Measurements from ENCODE around the gene SHROOM2.
"Not testable (repeated sequence)": the region's sequence is repeated elsewhere in the genome, so short reads cannot be mapped to it uniquely, and the experiment has no call there.

Gene SHROOM2, protein sequence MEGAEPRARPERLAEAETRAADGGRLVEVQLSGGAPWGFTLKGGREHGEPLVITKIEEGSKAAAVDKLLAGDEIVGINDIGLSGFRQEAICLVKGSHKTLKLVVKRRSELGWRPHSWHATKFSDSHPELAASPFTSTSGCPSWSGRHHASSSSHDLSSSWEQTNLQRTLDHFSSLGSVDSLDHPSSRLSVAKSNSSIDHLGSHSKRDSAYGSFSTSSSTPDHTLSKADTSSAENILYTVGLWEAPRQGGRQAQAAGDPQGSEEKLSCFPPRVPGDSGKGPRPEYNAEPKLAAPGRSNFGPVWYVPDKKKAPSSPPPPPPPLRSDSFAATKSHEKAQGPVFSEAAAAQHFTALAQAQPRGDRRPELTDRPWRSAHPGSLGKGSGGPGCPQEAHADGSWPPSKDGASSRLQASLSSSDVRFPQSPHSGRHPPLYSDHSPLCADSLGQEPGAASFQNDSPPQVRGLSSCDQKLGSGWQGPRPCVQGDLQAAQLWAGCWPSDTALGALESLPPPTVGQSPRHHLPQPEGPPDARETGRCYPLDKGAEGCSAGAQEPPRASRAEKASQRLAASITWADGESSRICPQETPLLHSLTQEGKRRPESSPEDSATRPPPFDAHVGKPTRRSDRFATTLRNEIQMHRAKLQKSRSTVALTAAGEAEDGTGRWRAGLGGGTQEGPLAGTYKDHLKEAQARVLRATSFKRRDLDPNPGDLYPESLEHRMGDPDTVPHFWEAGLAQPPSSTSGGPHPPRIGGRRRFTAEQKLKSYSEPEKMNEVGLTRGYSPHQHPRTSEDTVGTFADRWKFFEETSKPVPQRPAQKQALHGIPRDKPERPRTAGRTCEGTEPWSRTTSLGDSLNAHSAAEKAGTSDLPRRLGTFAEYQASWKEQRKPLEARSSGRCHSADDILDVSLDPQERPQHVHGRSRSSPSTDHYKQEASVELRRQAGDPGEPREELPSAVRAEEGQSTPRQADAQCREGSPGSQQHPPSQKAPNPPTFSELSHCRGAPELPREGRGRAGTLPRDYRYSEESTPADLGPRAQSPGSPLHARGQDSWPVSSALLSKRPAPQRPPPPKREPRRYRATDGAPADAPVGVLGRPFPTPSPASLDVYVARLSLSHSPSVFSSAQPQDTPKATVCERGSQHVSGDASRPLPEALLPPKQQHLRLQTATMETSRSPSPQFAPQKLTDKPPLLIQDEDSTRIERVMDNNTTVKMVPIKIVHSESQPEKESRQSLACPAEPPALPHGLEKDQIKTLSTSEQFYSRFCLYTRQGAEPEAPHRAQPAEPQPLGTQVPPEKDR (N-terminal part only)

DNA sequence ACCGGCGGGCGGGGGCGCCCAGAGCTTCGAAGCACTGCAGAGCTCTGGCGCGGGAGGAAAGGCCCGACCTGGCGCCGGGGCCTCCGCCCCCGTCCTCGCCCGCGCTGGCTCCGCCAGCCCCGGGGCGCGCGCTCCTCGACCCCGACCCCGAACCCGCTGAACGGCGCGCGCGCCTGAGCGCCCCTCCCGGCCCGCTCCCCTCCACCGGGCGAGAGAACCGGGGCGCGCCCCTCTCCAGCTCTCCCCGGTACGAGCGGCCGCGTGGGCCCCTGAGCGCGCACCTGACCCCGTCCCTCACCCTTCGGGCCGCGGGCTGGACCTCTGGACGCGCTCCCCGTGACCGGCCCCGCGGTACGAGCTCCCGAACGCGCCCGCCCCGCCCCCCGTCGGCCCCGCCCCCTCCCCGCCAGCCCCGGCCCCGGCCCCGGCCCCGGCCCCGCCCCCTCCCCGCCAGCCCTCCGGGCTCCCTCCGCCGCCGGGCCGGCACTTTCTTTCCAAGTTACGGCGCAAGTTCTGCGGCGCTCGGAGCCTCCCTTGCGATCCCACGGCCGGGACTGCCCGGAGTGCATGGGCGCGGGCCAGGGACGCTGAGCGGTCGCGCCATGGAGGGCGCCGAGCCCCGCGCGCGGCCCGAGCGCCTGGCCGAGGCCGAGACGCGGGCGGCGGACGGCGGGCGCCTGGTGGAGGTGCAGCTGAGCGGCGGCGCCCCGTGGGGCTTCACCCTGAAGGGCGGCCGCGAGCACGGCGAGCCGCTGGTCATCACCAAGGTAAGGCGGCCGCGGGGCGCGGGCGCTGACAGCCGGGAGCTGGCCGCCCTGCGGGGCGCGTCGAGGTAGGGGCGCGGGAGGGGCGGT, at the start of gene SHROOM2:
SHROOM2 (plus strand) TSS at position 486 of the 854 bp plus-strand sequence; CDS start at position 603, 117 bp downstream.
- DNase-seq: no peak

DNA sequence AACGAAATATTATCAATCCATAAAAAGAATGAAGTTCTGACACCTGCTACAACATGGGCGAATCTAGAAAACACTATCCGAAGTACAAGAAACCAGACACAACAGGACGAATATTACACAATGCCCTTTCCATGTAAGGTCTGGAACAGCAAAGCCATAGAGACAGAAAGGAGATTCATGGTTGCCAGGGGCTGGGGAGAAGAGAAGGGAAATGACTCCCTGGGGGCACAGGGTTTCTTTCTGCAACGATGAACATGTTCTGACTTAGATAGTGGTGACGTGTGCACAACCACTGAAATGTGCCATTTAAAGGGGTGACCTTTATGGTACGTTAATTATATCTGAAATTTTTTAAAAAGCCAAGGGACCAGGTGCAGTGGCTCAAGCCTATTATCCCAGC, 48.9 kb upstream of the SHROOM2 start:
- DNase-seq: no peak

DNA sequence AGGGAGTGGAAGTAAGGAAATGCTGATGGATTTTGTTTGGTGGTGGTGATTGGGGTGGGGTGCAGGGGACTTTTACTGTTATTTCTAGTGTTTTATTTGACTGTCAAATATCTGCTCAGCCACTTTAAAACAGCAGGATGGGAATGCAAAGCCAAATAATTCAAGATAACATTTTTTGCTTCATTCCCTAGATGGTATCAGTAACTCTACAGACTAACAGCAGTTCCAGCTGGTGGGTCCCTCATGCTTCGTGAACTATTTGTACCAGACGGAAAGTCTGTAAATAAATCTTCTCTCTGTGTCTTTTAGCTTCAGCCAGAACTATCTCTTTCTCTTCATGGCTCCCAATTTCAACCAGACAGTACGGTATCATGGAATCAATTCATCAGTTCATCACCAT, 48.1 kb upstream of the SHROOM2 start:
- no peak for DNase-seq

DNA sequence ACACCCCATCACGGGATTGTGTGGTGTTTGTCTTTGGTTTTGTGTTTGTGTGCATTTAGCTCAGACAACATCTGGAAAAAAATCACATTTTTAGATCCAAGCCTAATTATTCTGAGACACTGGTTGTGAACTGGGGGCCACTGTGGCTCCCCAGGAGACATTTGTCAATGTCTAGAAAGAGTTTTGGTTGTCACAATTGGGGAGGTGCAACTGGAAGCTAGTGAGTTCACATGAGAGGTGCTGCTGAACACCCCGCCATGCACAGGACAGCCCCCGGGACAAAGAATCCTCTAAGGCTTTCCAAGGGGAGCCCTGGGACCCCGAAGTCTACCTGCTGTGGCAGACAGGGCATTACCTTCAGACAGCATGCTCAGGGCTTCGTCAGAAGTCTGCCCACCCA, 47.1 kb upstream of the SHROOM2 start:
- DNase-seq: no peak

DNA sequence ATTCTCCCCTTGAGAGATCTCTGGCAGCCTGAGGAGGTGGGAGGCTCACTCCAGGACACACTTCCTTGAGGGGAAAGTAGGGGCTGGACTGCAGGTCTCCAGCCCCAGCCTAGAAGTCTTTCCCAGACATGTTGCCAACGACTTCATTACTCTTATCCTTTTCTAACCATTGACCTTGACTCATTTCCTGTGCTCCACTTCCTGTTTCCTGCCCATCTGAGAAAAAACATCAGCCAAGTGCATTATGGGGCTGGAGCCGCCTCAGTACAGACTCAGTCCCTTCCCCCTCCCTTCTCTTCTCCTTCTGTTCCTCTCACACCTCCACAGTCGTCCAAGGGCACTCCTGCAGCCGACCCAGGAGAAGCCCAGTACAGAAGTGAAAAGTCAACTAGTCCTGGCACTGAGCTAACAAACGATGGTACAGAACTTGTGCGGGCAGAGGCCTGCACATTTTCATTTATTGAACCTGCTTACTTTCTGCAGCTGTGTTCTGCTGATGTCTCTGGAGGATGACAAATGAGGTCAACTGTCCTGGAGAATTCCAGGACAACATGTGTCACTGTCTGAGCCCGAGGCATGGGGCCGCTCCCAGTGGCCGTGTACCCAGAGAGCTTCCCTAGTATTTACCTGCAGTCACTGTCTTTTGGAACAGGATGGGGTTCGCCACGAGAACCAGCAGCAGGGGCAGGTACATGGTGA, 40.7 kb upstream of the SHROOM2 start:
- no peak for DNase-seq

DNA sequence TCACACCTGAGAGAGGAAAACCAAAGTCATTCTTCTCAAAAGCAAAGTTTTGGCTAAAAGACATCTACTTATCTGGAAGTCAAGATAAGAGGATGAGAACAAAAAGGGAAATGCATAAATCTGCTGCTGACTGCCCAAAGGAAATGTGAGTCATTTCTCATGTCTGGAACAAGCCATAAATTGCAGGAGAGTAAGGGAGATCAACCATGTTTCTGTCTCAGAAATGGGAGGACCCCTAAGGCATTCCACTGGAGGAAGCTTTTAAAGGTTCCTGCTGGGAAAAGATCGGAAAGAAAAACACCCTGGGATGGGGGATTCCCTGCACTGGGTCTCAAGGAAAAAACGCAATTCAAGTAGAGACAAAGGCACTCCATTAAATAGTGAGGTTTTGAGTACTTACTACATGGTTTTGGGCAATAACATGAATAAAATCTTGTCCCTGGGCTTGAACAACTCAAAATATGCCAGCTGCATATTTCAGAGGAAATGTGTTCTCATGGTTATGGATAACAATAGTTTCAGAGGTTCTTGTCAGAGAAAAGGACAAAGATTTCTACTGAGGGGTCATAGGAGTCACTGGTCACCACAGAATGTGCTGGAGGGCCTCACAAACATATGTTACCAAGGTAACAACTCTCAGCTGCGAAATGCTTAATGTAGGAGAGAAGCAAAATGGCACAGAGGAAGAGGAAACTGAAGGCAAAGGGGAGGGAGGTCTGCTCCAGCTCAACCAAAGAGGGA, 39.9 kb upstream of the SHROOM2 start:
- DNase-seq: no peak

DNA sequence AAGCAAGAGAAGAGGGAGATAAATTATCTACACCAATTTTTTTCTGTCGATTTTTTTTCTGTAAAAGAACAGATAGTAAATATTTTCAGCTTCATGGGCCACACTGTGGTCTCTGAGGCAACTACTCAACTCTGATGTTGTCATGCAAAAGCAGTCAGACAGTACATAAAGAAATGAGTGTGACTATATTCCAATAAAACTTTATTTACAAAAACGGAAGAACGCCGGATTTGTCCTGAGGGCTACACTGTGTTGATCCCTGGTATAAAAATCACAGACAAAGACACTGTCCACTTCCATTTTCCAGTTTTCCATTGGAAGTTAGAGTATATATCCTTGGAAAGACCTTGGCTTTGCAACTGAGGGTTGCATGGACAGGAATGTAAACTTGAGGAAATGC, 38.6 kb upstream of the SHROOM2 start:
- no peak for DNase-seq

DNA sequence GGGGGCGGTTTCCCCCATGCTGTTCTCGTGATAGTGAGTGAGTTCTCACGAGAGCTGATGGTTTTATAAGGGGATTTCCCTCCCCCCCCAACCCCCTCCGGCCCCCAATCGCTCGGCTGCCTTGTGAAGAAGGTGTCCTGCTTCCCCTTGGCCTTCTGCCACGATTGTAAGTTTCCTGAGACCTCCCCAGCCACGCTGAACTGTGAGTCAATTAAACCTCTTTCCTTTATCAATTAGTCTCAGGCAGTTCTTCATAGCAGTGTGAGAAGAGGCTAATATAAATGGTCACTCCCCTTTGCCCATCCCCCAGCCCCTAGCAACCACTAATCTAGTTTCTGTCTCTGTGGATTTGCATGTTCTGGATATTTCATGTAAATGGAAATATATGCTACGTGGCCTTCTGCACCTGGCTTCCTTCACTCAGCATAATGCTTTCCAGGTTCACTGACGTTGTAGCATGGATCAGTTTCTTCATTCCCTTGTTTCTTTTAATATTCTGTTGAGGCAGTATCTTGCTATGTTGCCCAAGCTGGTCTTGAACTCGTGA, 37.0 kb upstream of the SHROOM2 start:
- no peak for DNase-seq

DNA sequence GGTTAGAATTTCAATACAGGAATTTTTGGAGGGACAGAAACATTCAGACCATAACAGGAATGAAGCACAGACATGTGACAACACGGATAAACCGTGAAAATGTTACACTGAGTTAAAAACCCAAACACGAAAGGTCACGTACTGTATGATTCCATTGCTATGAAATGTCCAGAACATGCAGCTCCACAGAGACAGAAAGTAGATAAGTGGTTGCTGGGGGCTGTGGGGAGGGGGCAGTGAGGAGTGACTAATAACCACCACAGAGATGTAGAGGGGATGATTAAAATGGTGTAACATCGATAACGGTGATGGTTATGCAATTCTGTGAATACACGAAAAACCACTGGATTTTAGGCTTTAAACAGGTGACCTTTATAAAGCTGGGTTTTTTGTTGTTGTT, 28.9 kb upstream of the SHROOM2 start:
- DNase-seq: no peak

DNA sequence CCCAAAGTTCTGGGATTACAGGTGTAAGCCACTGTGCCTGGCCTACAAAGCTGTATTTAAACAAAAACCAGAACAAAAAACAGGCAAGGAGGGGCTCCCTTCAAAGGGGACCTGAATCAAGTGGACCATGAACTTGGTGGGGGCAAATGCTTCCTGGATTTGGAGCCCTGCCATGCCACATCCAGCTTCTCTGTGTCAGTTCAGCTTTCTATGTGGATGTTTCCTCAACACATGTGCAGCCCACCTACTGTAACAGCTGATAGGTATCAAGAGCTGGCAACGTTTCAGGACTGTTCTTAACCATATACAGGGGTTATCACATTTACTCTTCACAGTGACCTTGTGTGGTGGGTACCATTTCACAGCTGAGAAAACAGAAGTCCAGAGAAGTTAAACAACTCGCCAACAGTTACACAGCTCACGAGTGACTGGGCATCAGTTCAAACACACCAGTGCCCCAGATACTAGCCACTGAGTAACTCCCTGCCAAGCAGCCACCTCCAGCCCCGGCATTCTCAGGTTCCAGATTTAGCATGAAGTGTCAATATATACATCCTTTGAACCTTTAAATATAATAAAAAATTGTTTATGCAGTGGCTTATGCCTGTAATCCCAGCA, 28.1 kb upstream of the SHROOM2 start:
- DNase-seq: no peak

DNA sequence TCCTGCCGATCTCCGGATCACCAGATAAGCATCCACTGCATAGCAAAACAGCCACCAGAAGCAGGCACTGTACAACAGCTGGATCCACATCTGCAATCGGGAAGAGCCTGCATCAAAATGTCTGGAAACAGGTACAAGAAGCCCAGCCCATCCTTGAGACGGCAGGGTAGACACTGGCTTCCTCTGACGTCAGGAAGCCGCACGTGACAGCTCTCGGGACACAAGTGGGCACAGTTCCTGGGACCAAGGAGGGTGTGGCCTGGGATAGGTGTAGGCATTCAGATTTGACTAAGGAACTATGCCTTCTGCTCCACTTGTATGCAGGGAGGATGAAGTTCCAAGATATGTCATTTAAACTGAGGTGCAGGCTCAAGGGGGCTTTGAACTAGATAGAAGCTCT, 26.9 kb upstream of the SHROOM2 start:
- DNase-seq: no peak

DNA sequence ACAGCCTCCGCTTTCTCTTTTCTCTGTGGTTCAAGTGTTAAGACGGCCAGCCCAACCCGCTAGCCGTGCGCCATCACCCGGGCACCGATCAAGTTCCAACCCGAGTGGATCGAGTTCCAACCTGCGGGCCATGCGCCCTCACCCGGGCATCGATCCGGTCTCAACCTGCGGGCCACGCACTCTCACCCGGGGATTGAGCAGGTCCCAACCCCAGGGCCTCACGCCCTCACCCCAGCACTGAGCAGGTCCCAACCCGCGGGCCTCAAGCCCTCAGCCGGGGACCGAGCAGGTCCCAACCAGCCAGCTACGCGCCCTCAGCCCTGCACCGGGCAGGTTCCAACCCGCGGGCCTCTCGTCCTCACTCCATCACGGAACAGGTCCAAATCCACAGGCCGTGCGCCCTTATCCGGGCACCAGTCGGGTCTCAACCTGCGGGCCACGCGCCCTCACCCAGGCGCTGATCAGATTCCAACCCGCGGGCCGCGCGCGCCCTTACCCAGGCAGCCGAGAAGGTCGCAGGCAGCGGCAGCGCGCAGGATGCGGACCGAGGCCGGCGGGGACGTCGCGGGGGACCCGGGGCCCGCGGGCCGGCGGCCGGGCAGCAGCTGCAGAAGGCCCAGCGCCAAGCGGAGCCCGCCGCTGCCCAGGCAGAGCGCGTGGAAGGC, 21.0 kb upstream of the SHROOM2 start:
- DNase-seq: no peak

DNA sequence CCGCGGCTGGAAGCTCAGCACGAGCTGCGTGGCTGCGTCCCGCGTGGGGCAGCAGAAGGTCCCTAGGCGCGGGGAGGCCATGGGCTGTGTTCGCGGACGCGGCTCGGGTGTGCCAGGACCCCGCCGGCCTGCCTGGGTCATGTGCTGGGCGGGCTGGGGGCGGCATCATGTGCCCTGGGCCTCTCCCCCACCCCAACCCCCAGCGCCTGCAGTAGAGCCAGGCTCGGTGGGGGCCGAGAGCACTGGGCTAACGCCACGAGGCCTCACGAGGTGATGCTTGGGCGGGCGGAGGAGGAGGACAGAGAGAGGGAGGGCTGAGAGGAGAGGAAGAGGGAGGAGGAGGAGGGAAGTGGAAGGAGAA, 20.5 kb upstream of the SHROOM2 start, which contains the start of gene GPR143:
GPR143 (minus strand) TSS at position 111 of the 361 bp plus-strand sequence; CDS start at position 81, 30 bp downstream.
- no peak for DNase-seq

DNA sequence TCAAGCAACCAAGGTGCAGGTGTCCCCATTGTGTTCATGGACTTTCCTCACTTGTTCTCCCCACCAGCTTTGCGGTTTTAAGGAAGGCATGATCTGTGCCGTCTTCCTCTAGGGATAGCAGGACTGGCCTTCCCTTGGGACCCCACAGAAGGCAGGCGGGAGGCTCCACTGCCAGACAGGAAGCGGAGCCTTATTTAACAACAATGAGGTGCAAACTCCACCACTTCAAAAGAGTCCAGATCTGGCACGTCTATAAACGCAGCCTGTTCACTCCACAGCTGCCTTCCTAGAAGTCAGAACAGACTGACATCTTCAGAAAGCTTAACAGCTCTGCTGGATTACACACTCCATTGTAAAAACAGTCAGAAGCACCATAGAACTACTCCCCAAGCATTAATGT, 18.9 kb upstream of the SHROOM2 start:
- no peak for DNase-seq

DNA sequence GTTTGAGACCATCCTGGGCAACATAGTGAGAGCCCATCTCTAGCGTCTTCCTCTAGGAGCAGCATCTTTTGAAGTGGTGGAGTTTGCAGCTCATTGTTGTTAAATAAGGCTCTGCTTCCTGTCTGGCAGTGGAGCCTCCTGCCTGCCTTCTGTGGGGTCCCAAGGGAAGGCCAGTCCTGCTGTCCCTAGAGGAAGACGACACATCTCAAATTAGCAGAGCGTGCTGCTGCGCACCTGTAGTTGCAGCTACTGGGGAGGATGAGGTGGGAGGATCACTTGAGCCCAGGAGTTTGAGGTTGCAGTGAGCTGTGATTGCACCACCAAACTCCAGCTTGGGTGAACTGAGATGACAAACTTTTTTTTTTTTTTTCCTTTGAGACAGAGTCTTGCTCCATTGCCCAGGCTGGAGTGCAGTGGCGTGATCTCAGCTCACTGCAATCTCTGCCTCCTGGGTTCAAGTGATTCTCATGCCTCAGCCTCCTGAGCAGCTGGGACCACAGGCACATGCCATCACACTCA, 17.8 kb upstream of the SHROOM2 start:
- DNase-seq: not testable (repeated sequence)

DNA sequence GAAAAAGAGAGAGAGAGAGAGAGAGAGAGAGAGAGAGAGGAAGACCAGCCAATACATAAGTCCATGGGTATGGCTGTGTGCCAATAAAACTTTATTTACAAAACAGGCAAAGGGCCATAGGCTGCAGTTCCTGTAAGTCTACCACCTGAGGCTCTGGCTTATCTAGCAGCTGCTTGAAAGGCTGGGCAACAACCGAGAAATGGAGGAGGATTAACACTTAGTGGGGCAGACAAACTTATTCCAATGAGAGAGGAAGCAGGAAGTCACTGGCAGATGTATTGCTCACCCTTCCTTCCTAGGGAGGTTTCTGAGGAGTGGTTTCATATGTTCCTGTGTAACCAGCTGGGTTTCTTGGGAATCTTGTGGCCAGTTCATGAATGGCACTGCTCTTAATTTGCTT, 15.9 kb upstream of the SHROOM2 start:
- DNase-seq: no peak

DNA sequence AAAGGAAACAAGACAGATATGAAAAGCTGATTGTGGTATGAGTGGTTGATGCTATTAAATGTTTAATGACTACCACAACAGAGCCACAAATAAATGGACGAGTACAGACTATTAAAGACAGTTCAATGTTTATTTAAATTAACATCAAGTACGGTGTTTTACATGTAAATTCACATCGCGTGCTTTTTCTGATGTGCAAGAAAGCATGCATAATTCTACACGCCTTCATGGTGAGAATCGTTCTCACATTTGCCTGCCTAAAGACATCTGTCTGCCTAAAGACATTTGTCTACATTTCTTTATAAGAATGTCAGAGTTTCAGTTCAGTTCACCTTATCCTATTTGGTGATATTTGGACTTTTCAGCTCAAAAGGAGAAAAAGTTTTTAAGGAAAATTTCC, 13.3 kb upstream of the SHROOM2 start:
- no peak for DNase-seq

DNA sequence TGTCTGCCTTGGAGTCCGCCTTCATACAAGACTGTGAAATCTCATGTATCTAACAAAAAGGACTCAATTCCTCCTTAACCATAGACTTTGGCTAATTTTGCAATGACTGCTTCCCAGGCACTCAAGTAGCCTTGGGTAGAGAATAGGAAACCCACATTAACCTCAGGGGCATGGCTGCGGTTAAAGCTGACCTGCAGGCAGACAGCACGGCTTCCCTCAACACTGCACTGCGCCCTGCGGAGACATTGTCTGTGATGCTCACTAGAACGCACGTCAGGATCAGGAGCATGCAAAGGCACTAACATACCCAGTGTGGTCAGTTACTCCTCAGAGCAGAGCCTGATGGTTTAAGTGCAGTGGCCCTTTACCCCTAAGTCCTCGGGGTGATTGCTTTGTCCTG, 10.3 kb upstream of the SHROOM2 start:
- no peak for DNase-seq

DNA sequence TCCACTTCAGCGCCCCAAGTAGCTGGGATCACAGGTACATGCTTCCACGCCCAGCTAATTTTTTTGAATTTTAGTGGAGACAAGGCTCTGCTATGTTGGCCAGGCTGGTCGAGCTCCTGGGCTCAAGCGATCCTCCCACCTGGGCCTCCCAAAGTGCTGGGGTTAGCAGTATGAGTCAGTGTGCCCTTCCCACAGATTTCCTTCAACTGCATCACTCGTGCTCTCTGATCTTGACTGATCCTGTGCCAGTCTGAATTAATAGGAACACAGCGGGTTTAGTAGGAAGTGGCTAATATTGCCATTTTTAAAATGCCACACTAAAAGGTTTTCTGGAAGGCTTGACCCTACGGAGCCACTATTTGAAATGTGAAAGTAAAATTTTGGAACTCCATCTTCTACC, 4.3 kb upstream of the SHROOM2 start:
- DNase-seq: no peak
